HG02970 (cell line): ENCODE data around the gene INPP4A.

Experiments
- ATAC-seq: cut with Tn5 transposase; IDR thresholded peaks from one replicate; pipeline ENCODE4 v1.9.1; 2021; ENCODE audit warnings: mild to moderate bottlenecking, moderate library complexity, moderate number of reproducible peaks; ENCODE audit not compliant: unreplicated experiment, low FRiP score

Gene INPP4A

DNA sequence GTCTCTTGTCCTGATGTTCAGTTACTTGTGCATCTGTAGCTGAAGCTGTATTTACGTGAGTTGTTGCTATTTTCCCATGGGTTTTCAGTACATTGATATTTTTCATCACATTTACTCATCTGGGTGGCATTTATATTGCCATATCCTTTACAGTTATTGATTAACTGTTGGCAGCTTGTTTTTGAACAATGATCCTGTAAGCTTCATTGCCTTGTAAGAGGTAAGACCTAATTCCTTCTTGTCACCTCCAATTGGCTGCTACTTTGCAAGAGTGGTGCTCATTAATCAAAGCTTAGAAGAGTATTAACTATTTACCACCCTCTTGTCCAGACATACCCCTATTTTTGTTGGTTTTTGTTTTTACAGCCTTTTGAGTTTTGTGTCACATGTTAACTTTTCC lies 88.9 kb downstream of the INPP4A start:
- ATAC-seq = no peak

DNA sequence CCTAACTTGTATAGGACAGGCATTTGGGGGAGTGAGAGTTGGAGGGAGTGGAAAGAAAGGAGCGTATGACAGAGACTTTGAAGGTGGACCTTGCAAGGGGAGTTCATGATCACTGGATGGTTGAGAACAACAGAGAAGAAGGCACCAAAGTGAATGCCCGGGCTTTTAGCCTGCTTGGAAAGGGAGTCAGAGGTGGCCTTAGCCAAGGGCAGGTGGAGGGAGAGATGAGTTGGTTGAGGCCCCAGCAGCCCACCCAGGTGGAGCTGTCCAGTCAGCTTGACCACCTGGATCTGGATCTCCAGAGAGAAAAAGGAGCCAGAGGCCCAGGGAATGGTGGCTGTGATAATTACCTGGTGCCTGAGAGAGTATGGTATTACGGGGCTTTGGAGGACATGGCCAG lies 90.1 kb downstream of the INPP4A start:
- no peak for ATAC-seq

DNA sequence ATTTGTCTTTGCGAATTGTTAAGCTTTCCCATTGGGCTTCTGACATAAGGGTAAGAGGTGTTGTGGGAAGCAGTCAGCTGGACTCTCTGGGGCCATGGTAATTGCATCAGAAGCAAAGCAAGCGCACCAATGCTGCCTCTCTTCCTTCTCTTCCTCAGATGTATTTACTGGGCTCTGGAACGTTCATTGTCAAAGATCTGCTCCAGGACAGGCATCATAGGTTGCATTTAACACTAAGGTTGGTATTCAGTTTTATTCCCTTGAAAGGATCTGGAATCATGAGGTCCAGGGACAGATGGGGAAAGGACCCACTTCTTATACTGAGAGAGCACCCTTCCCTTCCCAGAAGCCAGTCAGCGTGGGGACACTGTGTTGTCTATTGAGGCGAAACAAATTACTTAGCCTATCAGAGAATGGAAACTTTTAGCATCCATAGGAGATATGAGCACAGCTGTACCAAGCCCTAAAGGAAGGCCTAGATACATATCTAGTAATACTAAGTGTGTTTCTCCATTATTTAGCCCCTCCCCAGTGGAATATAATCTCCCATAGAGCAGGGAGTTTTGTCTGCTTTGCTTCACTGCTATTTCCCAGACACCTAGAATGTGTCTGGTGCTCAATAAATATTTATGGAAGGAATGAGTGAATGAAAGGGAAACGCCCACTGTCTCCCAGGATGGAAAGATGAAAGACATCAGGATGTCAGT lies 91.5 kb downstream of the INPP4A start:
- no peak for ATAC-seq

DNA sequence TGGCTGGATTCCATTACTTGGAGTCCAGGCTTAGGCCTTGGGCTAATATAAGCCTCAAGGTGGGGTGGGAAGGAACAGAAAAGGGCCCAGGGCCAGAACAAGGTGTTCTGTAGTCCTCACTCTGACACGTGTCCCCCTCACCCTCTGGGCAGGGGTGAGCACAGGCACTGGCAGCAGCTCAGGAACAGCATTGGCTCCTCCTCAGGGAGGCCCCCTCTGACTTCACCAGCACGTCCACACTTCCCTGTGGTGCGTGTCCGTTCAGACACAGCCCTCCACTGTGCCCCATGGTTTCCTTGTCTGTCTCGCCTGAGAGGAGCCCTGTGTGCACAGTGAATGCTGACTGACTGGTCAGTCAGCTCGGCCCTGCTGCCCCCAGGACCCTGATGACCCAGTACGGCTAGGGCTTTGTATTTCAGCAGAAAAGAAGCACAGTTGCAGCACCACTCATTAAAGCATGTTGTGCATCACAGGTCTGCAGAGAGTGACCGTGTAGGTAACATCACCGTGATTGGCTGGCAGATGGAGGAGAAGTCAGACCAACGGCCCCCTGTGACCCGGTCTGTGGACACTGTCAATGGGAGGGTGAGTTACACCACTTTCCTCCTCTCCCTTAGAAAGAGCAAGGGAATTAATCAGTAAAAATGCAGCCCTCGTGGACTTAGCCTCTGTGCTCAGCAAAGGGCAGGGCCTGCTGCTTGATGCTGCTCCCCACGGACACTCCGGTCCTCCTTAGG lies 92.9 kb downstream of the INPP4A start:
- ATAC-seq = no peak

DNA sequence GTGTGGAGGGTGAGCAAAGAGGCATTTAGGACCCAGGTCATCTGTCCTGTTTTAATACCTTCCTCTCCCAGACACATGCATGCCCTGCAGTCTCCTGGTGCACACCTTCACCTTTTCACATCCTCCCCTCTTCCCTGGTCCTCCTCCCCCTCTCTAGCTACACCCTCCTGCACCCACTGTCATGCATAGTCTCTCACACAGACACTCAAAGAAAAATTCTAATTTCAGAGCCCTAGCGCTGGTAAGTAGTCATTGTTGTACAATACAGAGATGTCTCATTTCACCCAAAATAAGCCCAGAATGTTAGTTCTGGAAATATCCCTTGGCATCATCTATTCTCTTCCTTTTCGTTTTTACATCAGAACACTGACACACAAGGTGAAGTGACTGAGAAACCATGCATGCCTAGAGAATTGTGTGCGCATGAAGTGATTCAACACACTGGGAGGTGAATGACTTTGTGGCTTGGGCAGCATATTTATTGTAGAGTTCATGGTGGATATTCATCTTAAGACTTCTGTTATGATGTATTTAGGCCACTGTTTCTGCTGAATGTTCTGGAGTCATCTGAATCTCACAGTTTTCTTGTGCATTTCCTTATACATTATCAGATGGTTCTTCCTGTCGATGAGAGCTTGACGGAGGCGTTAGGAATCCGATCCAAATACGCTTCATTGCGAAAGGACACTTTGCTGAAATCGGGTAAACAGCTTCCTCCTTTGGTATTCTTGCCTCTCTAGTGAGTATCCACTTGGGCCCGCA lies 93.8 kb downstream of the INPP4A start:
- ATAC-seq = no peak

DNA sequence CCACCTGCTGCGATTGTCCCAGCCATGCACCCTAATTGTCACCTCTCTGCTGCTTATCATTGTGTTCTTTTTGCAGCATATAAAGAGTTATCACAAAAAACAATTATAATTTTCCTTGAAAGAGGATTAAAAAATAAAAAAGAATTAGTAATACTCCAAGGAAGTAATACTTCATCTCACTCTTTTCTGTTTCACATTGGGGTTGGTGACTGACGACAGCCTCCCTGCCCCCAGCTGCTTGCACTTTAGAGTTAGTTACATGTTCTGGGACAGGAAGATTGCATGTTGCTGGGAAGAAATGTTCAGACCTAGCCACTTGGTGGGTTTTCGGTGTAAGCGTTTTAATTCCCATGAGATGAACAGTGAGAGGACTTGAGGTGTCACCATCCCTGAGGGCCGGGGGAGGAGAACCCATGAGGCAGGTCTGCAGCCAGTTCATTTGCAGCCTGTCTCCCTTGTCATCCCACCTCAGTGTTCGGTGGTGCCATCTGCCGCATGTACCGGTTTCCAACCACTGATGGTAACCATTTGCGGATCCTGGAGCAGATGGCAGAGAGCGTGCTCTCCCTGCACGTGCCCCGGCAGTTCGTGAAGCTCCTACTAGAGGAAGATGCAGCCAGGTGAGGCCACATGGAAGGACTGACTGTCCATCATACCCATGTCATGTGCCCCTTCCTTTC lies 94.5 kb downstream of the INPP4A start:
- no peak for ATAC-seq

DNA sequence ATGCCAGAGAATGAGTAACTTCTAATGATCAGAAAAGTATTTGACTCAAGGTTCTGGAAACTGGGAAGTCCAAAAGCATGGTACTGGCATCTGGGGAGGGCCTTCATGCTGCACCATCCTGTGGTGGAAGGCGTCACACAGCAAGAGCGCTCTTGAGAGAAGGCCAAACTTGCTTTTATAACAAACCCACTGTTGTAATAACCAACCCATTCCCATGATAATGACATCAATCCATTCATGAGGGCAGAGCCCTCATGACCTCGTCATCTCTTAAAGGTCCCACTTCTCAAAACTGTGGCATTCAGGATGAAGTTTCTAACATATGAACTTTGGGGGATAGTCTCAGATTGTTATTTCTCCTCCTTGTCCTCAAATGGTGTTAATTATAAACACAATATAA lies 95.9 kb downstream of the INPP4A start:
- ATAC-seq = no peak

DNA sequence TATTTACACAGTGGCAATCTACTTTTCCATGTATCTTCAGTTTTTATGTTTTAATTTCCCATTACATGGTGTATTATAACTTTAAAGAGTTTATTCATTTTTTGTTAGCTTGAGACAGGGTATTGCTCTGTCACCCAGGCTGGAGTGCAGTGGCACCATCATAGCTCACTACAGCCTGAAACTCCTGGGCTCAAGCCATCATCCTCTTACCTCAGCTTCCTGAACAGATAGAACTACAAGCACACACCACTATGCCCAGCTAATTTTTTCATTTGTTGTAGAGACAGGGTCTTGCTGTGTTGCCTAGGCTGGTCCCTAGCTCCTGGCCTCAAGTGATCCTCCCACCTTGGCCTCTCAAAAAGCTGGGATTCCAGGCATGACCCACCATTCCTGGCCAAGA lies 96.8 kb downstream of the INPP4A start:
- ATAC-seq = no peak

DNA sequence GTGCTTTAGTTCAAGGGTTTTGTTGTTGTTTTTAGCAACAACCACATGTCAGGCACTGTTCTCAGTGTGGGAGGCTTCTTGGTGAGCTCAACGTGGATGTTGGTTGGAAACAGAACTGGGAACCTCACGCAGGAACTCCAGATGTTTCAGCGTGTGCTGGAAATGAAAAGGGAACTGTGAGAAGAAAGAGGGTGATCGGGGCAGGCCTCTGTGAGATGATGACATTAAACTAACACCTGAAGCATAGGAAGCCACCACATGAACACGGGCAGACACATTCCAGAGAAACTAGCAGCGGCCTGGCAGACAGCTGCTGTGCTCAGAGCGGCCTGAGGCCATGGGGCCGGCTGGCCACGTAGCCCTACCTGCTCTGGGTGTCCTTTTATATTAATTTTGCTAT lies 97.2 kb downstream of the INPP4A start:
- ATAC-seq = no peak

DNA sequence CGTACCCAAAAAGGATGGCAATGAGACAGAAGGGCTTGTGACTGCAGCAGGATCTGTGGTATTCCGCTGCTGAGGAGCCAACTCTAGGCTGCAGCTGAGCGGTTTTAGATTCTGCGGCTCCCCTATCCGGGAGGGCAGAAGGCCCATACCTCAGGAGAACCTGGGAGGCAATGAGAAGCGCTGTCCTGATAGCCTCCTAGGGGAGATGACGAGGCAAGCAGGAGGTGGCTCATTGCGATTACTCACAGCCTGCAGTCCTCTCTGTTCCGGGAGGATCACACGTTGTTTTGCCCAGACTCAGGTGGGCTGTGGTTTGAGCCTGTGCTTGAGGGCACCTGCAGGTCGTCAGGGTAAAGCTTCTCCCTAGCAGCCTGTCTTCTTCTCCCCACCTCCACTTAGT lies 98.6 kb downstream of the INPP4A start:
- ATAC-seq = no peak

DNA sequence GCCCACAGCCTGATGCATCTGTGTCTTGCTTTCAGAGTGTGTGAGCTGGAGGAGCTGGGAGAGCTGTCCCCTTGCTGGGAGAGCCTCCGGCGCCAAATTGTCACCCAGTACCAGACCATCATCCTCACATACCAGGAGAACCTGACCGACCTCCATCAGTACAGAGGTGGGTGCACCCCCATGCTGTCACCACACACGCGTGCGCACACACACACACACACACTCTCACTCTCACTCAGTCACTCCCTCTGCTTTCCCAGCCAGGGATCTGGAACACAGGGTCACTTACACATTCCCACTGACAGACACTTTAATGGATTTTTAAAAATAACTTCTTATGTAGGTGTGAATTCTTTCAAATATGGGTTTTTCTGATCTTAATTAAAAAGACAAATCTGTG lies 99.2 kb downstream of the INPP4A start:
- no peak for ATAC-seq

DNA sequence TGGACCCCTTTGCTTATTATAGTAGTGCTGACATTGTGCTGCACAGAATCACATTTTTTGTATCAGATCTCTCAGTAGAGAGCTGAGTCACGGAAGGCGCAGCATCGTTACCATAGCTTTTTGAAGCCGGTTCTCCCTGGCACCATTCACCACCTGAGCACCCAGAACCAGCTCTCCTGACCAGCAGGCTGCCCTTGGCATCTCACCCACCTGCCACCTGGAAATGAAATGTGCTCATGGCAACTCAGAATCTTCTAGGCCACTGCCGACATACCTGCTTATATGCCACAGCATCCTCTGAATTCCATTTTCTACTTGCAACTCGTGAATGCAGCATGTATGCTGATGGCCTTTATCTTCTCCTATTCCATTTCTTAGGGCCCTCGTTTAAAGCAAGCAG lies 100.9 kb downstream of the INPP4A start:
- no peak for ATAC-seq

DNA sequence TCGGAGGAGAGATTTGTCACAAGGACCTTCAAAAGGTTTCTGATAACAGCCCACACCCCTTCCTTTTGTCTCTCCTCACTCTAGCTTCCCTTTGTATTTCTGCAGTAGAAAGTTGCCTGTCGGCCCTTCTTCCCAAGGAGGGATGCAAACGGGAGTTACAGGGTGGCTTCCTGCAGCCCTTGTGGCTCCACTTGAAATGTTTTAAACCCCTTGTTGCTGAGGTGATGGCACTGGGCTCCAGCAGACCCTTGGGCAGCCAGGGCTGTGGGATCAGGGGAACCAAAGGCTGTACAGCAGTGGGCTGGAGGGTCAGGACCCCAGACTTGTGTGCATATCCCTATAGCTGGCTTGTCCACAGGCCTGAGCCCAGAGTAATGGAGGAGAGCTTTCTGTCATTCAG lies 101.5 kb downstream of the INPP4A start:
- ATAC-seq = no peak

DNA sequence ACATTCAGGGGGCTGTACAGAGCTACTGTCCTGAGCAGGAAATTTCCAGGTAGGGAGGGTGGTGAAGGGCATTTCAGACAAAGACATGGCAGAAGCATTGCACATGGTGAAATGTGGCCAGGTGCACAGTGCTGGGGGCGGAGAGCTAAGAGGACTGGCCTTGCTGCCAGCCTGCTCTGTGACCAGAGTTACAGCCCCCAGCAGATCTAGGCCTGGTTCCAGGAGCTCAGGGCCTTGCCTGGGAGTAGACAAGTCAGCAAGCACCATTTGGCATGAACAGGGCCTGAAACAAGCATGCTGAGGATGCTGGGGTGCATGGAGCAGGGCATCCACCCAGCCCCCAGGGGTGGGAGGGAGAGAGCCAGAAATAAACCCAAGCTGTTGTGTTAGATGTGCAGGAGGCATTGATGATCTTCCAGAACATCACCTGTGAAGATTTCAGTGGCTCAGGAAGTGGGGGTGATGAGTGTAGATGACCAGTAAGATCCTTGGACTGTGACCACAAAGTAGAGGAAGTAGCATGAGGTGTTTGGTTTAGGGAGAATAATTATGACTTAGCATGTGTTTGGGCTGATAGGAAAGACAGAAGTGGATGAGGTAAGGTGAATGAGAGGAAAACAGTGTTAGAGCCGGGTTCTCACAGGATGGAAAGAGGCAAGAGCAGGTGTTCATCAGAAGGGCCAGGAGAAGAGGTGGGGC lies 102.6 kb downstream of the INPP4A start:
- no peak for ATAC-seq

DNA sequence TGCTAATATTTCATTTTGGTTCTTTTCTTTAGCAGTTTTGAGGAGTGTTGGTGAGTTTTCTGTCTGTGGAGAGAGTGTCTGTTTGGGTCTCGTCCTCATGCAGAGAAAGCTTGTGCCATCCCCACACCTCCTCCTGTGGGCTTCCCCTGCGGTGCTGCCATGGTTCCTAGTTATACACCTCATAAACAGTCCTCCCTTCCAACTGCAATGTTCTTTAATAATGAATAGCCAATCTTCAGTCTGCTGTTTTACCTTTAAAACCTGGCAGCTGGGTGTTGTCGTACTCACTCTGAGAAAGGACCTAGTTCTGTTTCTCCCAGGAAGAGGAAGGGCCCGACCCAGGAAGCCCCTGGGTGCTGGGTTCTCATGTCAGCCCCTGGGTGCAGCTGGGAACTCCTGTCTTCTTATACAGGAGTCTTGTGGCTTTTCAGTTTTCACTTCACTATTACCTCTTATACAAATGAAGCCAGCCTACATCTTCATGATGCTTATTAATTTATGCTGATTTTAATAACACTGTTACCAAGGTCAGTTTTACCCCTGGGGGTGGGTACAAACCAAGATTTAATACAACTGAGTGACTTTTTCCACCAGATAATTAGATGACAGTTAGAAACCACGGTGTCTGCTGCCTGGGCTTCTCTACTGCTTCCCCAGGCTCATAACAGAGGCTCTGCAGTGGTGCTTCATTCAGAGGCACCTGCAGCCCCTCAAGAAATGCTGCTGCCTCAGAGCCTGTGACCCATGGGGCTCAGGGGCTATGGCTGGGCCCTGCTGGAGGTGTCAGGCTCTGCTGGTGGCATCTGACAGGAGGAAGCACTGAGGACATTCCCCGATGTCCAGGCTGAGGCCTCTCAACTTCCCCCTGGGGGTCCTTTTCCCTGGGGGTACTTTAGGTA lies 104.5 kb downstream of the INPP4A start:
- no peak for ATAC-seq

DNA sequence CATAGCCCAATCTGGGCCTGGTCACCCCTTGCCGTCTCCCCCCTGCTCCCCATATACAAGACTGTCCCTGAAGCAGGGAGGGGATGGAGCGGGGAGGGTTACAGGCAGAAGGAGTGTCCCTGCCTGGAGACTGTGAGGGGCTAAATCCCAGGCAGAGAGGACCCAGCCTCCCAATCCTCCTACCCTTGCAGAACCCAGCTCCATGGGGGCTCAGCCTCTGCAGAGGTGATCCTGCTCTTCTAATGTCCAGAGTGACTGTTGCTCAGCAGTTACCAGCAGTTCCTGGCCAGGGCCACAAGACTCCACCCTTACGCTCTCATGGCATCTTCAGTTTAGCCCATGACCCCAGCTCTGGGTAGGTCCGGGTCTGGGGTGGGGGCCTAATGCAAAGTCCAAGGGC lies 105.5 kb downstream of the INPP4A start:
- no peak for ATAC-seq

DNA sequence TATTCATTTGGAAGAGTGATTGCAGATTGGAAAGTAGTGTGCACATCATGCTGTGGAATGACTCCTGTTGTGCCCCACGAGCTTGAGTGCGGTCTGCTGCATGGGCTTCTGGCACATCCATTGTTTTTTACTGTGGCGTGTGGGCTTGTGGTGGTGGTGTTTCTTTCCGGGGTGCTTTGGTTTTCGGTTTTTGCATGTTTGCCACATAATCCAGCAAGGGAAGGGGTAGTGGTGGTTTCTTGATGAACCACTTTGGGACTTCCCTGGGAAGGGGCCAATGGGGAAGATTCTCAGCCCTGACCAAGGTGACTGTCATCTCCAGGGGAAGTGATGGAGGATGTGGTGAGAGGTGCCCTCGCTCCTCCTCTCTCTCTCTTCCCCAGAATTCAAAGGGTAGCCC lies 106.7 kb downstream of the INPP4A start:
- no peak for ATAC-seq

DNA sequence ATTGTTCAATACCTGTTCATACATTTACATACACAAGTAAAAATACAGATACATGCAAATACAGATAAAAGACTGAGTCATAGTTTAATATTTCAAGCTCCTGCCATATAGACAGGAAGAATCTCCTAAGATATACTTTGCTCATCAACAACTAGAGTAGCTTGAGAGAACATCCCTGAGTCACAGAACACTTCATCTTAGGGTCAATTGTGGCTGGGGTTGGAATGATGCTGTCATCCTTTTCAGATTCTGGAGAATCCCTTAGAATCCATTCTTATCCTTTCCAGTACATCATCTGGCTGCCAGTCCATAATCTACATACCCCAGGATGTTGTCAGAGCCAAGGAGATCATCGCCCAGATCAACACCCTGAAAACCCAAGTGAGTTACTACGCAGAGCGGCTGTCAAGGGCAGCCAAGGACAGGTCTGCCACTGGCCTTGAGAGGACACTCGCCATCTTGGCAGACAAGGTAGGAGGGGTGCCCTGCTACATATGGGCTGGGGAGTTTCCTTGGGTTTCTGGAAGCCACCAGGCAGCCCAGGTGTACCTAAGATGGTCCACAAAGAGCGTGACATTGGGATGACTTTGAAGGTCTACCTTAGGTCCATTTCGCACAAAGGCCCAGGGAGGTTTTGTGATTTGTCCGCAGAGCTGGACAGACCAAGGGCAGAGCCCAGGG lies 108.0 kb downstream of the INPP4A start:
- ATAC-seq = no peak
